OCI-LY3 (cell line): Measurements from ENCODE around the gene EPN2.

Source experiments
- H2AFZ ChIP-seq: fragments of 200-600, 300-600 bp; shearing (Covaris generic); 2 replicates; pipeline ENCODE4 v1.6.0; 2014; ENCODE audit warnings: antibody characterized with exemption, low read depth, low read length
- H3K27ac ChIP-seq: fragments of 200-600, 300-600 bp; sonication (generic); 2 replicates; pipeline ENCODE4 v1.5.1; 2014; ENCODE audit warnings: mild to moderate bottlenecking, low read length, moderate library complexity, mixed read lengths
- H3K27me3 ChIP-seq: fragments of 200-600, 300-600 bp; sonication (generic); 2 replicates; pipeline ENCODE4 v1.6.1; 2014; ENCODE audit warnings: low read depth, low read length, mixed read lengths
- H3K36me3 ChIP-seq: fragments of 200-600, 300-600 bp; sonication (generic); replicated peaks from 2 replicates; pipeline ENCODE3; 2014; ENCODE audit warnings: low read depth, low read length, mixed read lengths
- H3K4me1 ChIP-seq: fragments of 300-600, 200-600 bp; sonication (generic); 2 replicates; pipeline ENCODE4 v1.6.1; 2014; ENCODE audit warnings: low read length, mixed read lengths
- H3K4me2 ChIP-seq: fragments of 200-600, 300-600 bp; sonication (generic); 2 replicates; pipeline ENCODE4 v1.6.1; 2014; ENCODE audit warnings: low read length, mixed read lengths
- H3K4me3 ChIP-seq: fragments of 300-600, 200-600 bp; sonication (generic); 2 replicates; pipeline ENCODE4 v1.5.1; 2014; ENCODE audit warnings: antibody characterized with exemption, mild to moderate bottlenecking, low read length, moderate library complexity
- H3K79me2 ChIP-seq: fragments of 300-600, 200-600 bp; shearing (Covaris generic); 2 replicates; pipeline ENCODE4 v1.6.1; 2014; ENCODE audit warnings: mild to moderate bottlenecking, low read length, mixed read lengths
- H3K9ac ChIP-seq: fragments of 300-600, 200-600 bp; shearing (Covaris generic); 2 replicates; pipeline ENCODE4 v1.6.0; 2014; ENCODE audit warnings: mild to moderate bottlenecking, low read length, moderate library complexity
- H3K9me3 ChIP-seq: fragments of 200-600, 300-600 bp; shearing (Covaris generic); 2 replicates; pipeline ENCODE4 v1.6.1; 2014; ENCODE audit warnings: low read length, mixed read lengths; ENCODE audit not compliant: insufficient read depth
- H4K20me1 ChIP-seq: fragments of 200-600, 300-600 bp; sonication (generic); 2 replicates; pipeline ENCODE4 v1.6.1; 2016; ENCODE audit warnings: low read length, mixed read lengths; ENCODE audit not compliant: insufficient read depth
- EZH2phosphoT487 ChIP-seq: fragments of 200-600 bp; shearing (Covaris generic); IDR thresholded peaks from 2 replicates; pipeline ENCODE4 v1.6.1; 2018; ENCODE audit warnings: antibody characterized with exemption, mixed run types, low read depth
- TF ChIP-seq, protein P1 (sequence below): fragments of 200-600, 300-600 bp; sonication (generic); IDR thresholded peaks from 2 replicates; pipeline ENCODE4 v1.5.1; 2014; ENCODE audit warnings: antibody characterized with exemption, low read length, low read depth

The EPN2 gene

DNA sequence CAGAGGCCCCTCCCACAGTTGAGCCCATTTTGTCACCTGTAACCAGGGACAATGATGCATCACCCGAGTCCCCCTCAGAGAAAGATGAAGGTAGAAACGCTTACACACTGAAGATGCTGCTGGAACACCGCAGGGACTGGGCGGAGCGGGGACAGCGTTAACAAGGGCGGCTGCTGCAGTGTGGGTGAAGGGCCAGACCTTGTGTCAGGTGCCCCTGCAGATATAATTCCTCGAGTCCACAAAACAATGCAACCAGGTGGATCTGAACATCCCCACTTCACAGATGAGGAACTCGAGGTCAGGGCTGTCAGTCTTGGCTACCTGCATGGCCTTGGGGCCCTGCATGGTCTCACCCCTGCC lies 134.8 kb downstream of the EPN2 start:
- no peak overlapping the region for H3K9ac ChIP-seq
- H3K4me1 ChIP-seq = 0 out of 2 replicates have a peak, but pooled peaks cover 2% of the 10 kb centered on the region
- no peak overlapping the region for H3K4me3 ChIP-seq
- TF ChIP-seq, protein P1, sequence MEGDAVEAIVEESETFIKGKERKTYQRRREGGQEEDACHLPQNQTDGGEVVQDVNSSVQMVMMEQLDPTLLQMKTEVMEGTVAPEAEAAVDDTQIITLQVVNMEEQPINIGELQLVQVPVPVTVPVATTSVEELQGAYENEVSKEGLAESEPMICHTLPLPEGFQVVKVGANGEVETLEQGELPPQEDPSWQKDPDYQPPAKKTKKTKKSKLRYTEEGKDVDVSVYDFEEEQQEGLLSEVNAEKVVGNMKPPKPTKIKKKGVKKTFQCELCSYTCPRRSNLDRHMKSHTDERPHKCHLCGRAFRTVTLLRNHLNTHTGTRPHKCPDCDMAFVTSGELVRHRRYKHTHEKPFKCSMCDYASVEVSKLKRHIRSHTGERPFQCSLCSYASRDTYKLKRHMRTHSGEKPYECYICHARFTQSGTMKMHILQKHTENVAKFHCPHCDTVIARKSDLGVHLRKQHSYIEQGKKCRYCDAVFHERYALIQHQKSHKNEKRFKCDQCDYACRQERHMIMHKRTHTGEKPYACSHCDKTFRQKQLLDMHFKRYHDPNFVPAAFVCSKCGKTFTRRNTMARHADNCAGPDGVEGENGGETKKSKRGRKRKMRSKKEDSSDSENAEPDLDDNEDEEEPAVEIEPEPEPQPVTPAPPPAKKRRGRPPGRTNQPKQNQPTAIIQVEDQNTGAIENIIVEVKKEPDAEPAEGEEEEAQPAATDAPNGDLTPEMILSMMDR = no peak
- TF ChIP-seq EZH2phosphoT487 = no peak
- no peaks in the 10 kb centered on the region for H3K9me3 ChIP-seq
- H3K36me3 ChIP-seq = no peaks in the 10 kb centered on the region
- no peaks in the 10 kb centered on the region for H3K79me2 ChIP-seq
- no peaks in the 10 kb centered on the region for H4K20me1 ChIP-seq
- H3K27me3 ChIP-seq = no peaks in the 10 kb centered on the region
- no peak overlapping the region for H3K4me2 ChIP-seq
- H2AFZ ChIP-seq = no peak overlapping the region
- H3K27ac ChIP-seq = no peak overlapping the region

DNA sequence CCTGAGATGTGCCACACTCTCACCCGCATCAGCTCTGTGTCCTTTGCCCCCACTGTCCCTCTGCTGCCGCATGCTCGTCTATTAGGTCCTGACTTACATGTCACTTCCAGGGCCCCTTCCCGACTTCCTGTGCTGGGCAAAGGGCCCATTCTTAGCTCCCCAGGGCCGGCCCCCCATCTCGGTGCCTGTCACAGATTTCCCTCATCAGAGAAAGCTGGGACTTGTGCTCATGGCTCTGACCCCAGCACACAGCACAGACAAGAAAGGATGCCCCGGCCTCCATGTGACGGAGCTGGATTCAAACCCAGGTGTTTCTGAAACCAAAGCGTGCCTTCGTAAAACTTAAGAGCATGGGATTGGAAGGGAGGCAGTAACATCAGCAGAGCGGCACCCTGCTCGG lies 135.3 kb downstream of the EPN2 start:
- Histone ChIP-seq H3K36me3 (no peaks in the 10 kb centered on the region), H3K4me1 (0 out of 2 replicates have a peak, but pooled peaks cover 2% of the 10 kb centered on the region), H3K9ac (no peak overlapping the region), H3K9me3 (no peaks in the 10 kb centered on the region), H3K27me3 (no peaks in the 10 kb centered on the region), H3K79me2 (no peaks in the 10 kb centered on the region), H3K4me2 (no peak overlapping the region), H2AFZ (no peak overlapping the region), H4K20me1 (no peaks in the 10 kb centered on the region), H3K4me3 (no peak overlapping the region), H3K27ac (no peak overlapping the region)
- TF ChIP-seq, protein P1 = no peak
- TF ChIP-seq EZH2phosphoT487 = no peak

DNA sequence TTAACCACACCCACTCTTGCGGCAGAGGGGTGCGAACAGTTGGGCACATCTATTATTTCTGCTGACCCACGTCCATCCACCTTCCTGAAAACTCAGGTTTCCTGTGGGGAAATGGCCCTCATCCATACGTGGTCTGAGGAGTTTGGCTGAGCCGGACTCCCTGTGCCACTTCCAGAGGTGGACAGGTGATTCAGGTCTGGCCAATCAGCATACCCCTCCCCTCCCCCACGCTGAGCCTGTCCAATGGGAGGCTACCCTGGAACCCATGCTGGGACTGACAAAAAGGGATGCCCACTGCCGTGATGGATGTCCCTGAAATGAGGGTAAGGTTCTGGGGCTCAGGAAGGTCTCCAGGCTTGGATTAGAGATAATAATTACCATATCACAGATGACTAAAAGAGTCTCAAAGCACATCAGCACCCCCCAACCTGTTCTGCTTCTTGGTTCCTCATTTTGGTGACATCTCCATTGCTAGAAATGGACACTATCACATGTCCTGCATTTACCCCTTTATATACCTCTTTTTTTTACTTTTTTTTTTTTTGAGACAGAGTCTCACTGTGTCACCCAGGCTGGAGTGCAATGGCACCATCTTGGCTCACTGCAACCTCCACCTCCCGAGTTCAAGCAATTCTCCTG lies 135.8 kb downstream of the EPN2 start:
- TF ChIP-seq, protein P1 = no peak
- no peak for TF ChIP-seq EZH2phosphoT487
- no peak overlapping the region for H3K27ac ChIP-seq
- no peak overlapping the region for H3K4me2 ChIP-seq
- H3K36me3 ChIP-seq = no peaks in the 10 kb centered on the region
- 0 out of 2 replicates have a peak, but pooled peaks cover 2% of the 10 kb centered on the region for H3K4me1 ChIP-seq
- no peaks in the 10 kb centered on the region for H3K9me3 ChIP-seq
- no peaks in the 10 kb centered on the region for H4K20me1 ChIP-seq
- no peaks in the 10 kb centered on the region for H3K79me2 ChIP-seq
- no peak overlapping the region for H3K9ac ChIP-seq
- H3K27me3 ChIP-seq = no peaks in the 10 kb centered on the region
- no peak overlapping the region for H2AFZ ChIP-seq
- H3K4me3 ChIP-seq = no peak overlapping the region

DNA sequence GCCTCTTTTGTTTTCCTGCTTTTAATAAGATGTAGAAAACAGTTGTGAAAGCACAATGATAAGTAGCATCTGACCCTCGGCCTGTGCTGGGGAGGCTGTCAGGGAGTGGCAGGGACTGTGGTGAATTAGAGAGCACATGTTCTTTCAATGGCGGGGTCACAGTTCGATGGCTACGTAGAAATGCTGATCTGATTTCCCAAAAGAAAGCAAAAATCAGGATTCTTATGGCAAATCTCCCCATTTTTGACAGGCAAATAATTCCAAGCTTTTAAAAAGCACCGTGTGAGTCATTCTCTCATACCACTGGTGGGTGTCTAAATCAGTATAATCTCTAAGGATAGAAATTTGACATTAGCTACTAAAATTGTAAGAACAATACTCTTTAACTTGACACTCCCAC lies 137.0 kb downstream of the EPN2 start:
- H3K9me3 ChIP-seq = no peaks in the 10 kb centered on the region
- H4K20me1 ChIP-seq = no peaks in the 10 kb centered on the region
- 0 out of 2 replicates have a peak, but pooled peaks cover 2% of the 10 kb centered on the region for H3K4me1 ChIP-seq
- no peak overlapping the region for H3K4me2 ChIP-seq
- no peak overlapping the region for H3K27ac ChIP-seq
- H3K36me3 ChIP-seq = no peaks in the 10 kb centered on the region
- no peak overlapping the region for H3K4me3 ChIP-seq
- H3K79me2 ChIP-seq = no peaks in the 10 kb centered on the region
- H2AFZ ChIP-seq = no peak overlapping the region
- H3K27me3 ChIP-seq = no peaks in the 10 kb centered on the region
- TF ChIP-seq EZH2phosphoT487 = no peak
- TF ChIP-seq, protein P1 = no peak
- no peak overlapping the region for H3K9ac ChIP-seq
